T-helper 22 cell (primary cell): ENCODE measurements around the gene SPINK6.

ENCODE experiments used
- DNase-seq: peaks from one replicate; pipeline ENCODE4 v3.0.0-alpha.2; 2020; ENCODE audit warnings: low read depth

SPINK6 gene

GRCh38 chr5:148224117-148224742 lies 21.4 kb downstream of the SPINK6 start:
- no peak for DNase-seq

DNA sequence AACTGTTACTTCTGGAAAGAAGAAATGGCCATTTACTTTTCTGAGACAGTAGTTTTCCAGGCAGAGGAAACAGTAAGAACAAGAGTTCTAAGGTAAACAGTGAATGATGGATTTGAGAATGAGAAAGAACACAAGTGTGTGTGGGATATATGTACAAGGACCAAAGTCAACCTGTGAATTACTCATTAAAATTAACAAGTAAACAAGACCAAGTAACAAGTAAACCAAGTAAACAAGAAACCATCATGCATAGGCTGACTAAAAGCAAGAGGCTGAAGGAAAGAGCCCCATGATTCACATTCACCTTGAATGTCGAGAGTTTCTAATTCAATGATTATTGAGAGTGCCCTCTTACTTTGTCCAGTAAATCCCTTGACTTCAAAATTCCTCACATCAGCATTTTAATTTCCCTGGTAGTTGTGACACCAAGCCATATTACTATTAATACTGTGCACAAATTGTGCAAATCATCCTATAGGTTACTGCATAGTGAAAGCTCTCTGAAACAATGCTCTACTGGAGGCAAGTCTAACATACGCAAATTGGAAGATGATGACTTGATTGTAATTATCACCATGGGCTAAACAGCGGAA lies 25.6 kb downstream of the SPINK6 start:
- DNase-seq: no peak

DNA sequence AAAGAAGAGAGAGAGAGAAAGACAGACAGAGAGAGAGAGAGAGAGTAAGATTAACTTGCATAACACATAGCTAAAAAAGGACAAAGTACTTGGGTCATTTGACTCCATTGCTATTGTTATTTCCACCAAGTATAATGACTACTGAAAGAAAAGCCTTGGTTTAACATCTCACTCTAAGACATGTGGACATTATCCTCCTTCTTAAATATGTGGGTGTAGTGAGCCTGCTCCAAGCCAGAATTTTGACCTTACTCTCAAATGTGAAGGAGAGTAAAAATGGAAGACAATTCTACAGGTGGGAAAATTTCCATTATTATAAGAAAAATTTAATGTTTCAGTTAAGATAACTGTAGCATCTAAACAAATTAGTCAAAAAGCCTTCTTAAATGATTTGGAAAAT lies 27.0 kb downstream of the SPINK6 start:
- no peak for DNase-seq

DNA sequence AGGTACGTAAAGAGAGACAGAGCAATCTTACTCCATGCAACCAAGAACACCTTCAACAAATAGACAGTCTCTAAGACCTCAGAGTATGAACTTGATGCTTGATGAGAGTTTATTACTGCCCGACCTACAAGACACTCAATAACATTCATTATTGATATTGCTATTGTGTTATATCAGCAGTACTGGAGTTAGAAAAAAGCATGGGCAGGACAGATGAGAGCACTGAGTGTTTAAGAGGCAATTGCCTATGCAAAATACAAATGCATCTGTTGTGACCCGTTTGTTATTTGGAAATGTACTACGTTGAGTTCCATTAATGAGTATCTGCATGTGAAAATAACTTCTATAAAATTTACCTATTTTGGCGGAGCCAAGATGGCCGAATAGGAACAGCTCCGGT lies 27.4 kb downstream of the SPINK6 start:
- no peak for DNase-seq

GRCh38 chr5:148237785-148238417 lies 35.1 kb downstream of the SPINK6 start:
- DNase-seq: no peak

DNA sequence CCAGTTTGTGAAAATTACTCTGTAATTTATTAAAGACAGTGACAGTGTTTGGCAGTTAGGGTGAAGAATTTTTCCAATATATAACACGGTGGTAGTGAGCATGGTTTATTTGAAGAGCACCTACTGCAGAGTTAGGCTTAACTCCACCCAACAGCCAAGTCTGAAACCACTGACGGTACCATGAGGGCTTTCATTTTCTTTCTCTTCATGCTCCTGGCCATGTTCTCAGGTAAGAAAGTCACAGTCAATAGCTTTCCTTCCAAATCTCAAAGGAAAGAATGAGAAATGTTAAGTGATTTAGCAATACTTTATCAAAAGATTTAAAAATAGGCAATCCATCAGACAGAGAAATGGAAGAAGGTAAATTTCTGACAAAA lies 35.6 kb downstream of the SPINK6 start, which contains the start of gene MARCOL:
Gene MARCOL, plus strand, starts transcription at position 108 of the 377 bp plus-strand sequence. Its CDS starts 73 bp downstream, at position 181.
- DNase-seq: no peak

GRCh38 chr5:148248894-148249293 lies 46.1 kb downstream of the SPINK6 start:
- DNase-seq: no peak

DNA sequence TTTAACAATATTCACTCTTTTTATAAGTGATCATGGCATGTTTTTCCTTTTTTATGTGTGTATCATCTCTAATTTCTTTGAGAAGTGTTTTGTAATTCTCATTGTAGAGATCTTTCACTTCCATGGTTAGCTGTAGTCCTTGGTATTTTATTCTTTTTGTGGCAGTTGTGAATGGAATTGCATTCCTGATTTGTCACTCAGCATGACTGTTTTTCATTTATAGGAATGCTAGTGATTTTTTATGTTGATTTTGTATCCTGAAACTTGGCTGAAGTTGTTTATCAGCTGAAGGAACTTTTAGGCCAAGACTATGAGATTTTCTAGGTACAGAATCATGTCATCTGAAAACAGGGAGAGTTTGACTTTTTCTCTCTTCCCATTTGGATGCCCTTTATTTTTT lies 52.6 kb downstream of the SPINK6 start:
- no peak for DNase-seq

GRCh38 chr5:148259288-148259687 lies 56.4 kb downstream of the SPINK6 start:
- no peak for DNase-seq

- DNase-seq: no peak
Measured at GRCh38 chr5:148261221-148261620, 58.4 kb downstream of the SPINK6 start.
